ENCODE measurements around the gene GMDS.

DNA sequence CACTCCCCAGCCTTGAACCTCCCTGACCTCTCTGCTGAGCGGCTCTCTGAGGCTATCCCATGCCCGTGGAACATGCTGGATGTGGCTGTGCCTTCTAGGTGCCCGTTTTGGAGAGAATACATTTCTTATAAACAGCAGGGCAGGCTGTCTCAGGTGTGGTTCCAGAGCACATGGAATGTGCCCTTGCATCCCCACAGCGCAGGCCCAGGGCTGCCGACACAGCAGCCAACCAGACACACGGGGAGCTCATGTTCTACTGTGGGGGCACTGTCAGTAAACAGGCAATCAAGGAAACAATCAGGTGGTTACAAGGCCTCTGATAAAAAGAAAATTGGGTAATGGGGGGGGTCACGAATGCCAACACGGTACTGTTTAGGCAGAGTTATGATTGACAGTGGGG lies 604.9 kb downstream of the GMDS start:
- TF ChIP-seq RAD21 (CRISPR knock-in tag; IDR thresholded peaks at IDR 0.05) (no peak), NFE2L1 (CRISPR knock-in tag; IDR thresholded peaks at IDR 0.05; ENCODE audit: borderline replicate concordance) (no peak), POLR2A (IDR thresholded peaks at IDR 0.05; ENCODE audit: insufficient read depth in 1 of 2, low read depth in 2 of 2, low read length in 2 of 2) (no peak), HDAC6 (IDR thresholded peaks at IDR 0.05; ENCODE audit: low read depth, low read length) (no peak), TBP (CRISPR knock-in tag; IDR thresholded peaks at IDR 0.05) (no peak), KMT2B (CRISPR knock-in tag; IDR thresholded peaks at IDR 0.05) (no peak), POLR2AphosphoS5 (IDR thresholded peaks at IDR 0.05; ENCODE audit: low read depth, low read length) (no peak)
